Heart right ventricle (tissue), 16 donors: Measurements from ENCODE around the gene ZNF888. TPM values are rescaled to one million over a fixed set of nuclear protein-coding genes. Genes with fewer than 3 reads are reported as not detected.
"Not testable (repeated sequence)": the region's sequence is repeated elsewhere in the genome, so short reads cannot be mapped to it uniquely, and the experiment has no call there.

Experiments used
- ATAC-seq, 8 donors: fragments of 200-7000 bp; cut with Tn5 transposase; one replicate each; pipeline ENCODE4 v1.9.1; 2020; ENCODE audit warnings: mild to moderate bottlenecking in 8 of 8, moderate library complexity in 8 of 8, moderate number of reproducible peaks in 1 of 8
- DNase-seq, 2 donors: peaks; one replicate each; pipeline ENCODE4 v3.0.0-alpha.2; 2020
- H3K27ac ChIP-seq, 10 donors: fragments of 200-600 bp; sonication (generic) in 2 of 10; one replicate each; pipeline versions ENCODE4 v1.5.0 to v1.8.0; 2020 to 2022; ENCODE audit warnings: mild to moderate bottlenecking in 3 of 10
- H3K27me3 ChIP-seq, 7 donors: fragments of 200-600 bp; one replicate each; pipeline ENCODE4 v1.8.0; 2021 to 2022; ENCODE audit warnings: mild to moderate bottlenecking in 2 of 7
- H3K36me3 ChIP-seq, 9 donors: fragments of 200-600 bp; sonication (generic) in 1 of 9; one replicate each; pipeline versions ENCODE4 v1.5.0 to v1.8.0; 2020 to 2022; ENCODE audit warnings: mild to moderate bottlenecking in 2 of 9
- H3K4me1 ChIP-seq, 9 donors: fragments of 200-600 bp; sonication (generic) in 1 of 9; one replicate each; pipeline versions ENCODE4 v1.5.0 to v1.8.0; 2020 to 2022; ENCODE audit warnings: mild to moderate bottlenecking in 4 of 9
- H3K4me3 ChIP-seq, 10 donors: fragments of 200-600 bp; sonication (generic) in 2 of 10; one replicate each; pipeline versions ENCODE4 v1.5.0 to v1.8.0; 2020 to 2022; ENCODE audit warnings: mild to moderate bottlenecking in 7 of 10, moderate library complexity in 2 of 10
- H3K9me3 ChIP-seq, 11 donors: fragments of 200-600 bp in 10 of 11; sonication (generic) in 2 of 11; one replicate each; pipeline versions ENCODE4 v1.5.0 to v1.8.0; 2013 to 2022; ENCODE audit warnings: mild to moderate bottlenecking in 2 of 11, control low read depth in 1 of 11, moderate library complexity in 1 of 11
- WGBS, 2 donors: extraction: QIAGEN DNeasy Blood & Tissue Kit; methylation state at CpG; one replicate each; pipeline ENCODE4 v1.1.7; 2013; ENCODE audit warnings: inconsistent platforms in 1 of 2; 5-methylcytosine and 5-hydroxymethylcytosine counted together
- intact Hi-C, 10 donors: fragments of 100-400 bp; cut with DNase I; formaldehyde crosslinking; loops; one replicate each; pipeline versions ENCODE4 v1.11.1 to v1.14.2; 2022
- polyA plus RNA-seq, 2 donors: library from polyadenylated mRNA; stranded (reverse); fragments of 200-250 nt; gene quantifications; one replicate each; pipeline ENCODE4 v1.2.3, GENCODE V29; 2013
- total RNA-seq, 10 donors: library from RNA; stranded (reverse); fragmentation: NEBNext Ultra II Directional in 3 of 10; extraction: Animal tissue kit (Norgen Biotek cat#: 25700) in 3 of 10; gene quantifications; one replicate each; pipeline versions ENCODE4 v1.2.1 to v1.2.4, GENCODE V29; 2021 to 2023
- TF ChIP-seq, protein P1 (sequence below), 9 donors: fragments of 200-600 bp; sonication (generic) in 2 of 9; IDR thresholded peaks; one replicate each; pipeline versions ENCODE4 v1.5.0 to v1.8.0; 2021 to 2022; ENCODE audit warnings: antibody characterized with exemption in 9 of 9, mild to moderate bottlenecking in 5 of 9, moderate library complexity in 1 of 9
- donor health status: Arrhythmogenic right ventricular cardiomyopathy.
- donor health status: ischemic (EF 13 %, LVEDD 7.1; RV severe dilation, severe dysfunction).
- donor health status: healthy with polysubstance abuse.
- donor health status: DM: no; HTN: yes; CAD: no.
- donor health status: DM: no; HTN: no; CAD: no.
- donor health status: ischemic (EF 25% LVEDD 6.9; RV normal size, moderate dysfunction).
- donor health status: ischemic (EF 25% LVEDD 5.7; RV mildly dilated, moderate dysfunction).
- donor health status: healthy.
- donor health status: DM: yes; HTN: yes; CAD: no.
- donor health status: Ischemic cardiomyopathy.
- donor health status: ischemic (EF 35%, LVEDD 5.7; RV mildly dilated, moderate dysfunction).
- donor health status: nonischemic (EF 11% LVEDD 7.7; RV severe dilation, severe dysfunction).
- donor health status: DM: yes; HTN: yes; CAD: no.
- donor health status: PGD.
- donor health status: ischemic (EF 29% LVEDD 5.4; RV normal size, mild dysfunction).
- donor health status: nonischemic (EF 23%, LVEDD 6.1; RV moderate dilation, normal function).

The ZNF888 gene
- total and polyA plus RNA-seq, 12 donors: 0.70 to 2.3 (median 1.4) TPM

DNA sequence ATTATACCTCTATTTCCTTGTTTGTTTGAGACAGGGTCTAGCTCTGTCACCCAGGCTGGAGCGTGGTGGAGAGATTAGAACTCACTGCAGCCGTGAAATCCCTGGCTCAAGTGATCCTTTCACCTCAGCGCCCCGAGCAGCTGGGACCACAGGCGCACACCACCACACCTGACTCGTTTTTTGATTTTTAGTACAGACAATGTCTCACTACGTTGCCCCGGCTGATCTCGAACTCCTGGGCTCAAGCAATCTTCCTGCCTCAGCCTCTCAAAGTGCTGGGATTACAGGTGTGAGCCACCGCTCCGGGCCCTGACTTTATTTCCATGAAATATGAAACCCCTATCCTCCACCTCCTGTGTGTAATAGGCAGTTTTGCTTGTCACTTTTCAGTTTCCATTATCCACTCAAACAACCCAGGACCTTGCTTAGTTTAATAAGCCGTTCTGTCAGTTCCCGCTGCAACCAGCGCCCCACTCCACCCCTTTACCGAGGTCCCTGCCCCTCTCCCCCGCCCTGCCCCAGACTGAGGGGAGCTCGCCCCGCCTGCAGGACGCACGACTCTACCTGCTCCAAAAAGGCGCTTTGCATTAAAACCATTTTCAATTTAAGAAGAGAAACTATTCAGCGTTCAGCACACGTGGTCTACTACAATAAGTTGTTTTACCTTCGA lies 22.6 kb upstream of the ZNF888 start:
- Histone ChIP-seq H3K27me3 (no peaks in the 10 kb centered on the region), H3K27ac (peak overlapping the region in 1 of 10 donors; percentile 65), H3K36me3 (peaks cover 2 to 28% (median 13%) of the 10 kb centered on the region in 9 donors), H3K9me3 (peaks cover 0 to 54% (median 30%) of the 10 kb centered on the region in 11 donors), H3K4me3 (peak overlapping the region in 3 of 10 donors; percentile 14 to 41 (median 35)), H3K4me1 (peaks cover 0 to 17% (median 9%) of the 10 kb centered on the region in 9 donors)
- 47 to 64% methylated on average over 24 of the region's 24 CpGs for WGBS, 2 donors
- TF ChIP-seq, protein P1, sequence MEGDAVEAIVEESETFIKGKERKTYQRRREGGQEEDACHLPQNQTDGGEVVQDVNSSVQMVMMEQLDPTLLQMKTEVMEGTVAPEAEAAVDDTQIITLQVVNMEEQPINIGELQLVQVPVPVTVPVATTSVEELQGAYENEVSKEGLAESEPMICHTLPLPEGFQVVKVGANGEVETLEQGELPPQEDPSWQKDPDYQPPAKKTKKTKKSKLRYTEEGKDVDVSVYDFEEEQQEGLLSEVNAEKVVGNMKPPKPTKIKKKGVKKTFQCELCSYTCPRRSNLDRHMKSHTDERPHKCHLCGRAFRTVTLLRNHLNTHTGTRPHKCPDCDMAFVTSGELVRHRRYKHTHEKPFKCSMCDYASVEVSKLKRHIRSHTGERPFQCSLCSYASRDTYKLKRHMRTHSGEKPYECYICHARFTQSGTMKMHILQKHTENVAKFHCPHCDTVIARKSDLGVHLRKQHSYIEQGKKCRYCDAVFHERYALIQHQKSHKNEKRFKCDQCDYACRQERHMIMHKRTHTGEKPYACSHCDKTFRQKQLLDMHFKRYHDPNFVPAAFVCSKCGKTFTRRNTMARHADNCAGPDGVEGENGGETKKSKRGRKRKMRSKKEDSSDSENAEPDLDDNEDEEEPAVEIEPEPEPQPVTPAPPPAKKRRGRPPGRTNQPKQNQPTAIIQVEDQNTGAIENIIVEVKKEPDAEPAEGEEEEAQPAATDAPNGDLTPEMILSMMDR (IDR thresholded peaks at IDR 0.05): no peak
- no peak for ATAC-seq
- intact Hi-C loops: no loop called here
- DNase-seq: no peak

- Histone ChIP-seq H3K36me3 (peaks cover 0 to 20% (median 4%) of the 10 kb centered on the region in 9 donors), H3K4me1 (peaks cover 0 to 18% (median 9%) of the 10 kb centered on the region in 9 donors), H3K9me3 (peaks cover 0 to 45% (median 27%) of the 10 kb centered on the region in 11 donors), H3K27ac (peak overlapping the region in 1 of 10 donors; percentile 65)
- DNase-seq, H3K27me3 ChIP-seq, intact Hi-C loops, H3K4me3 ChIP-seq, ATAC-seq: not testable (repeated sequence)
- WGBS, 2 donors: 82 to 85% methylated on average over 17 of the region's 17 CpGs
Observed at GRCh38 chr19:52944703-52945493, 21.7 kb upstream of the ZNF888 start.

DNA sequence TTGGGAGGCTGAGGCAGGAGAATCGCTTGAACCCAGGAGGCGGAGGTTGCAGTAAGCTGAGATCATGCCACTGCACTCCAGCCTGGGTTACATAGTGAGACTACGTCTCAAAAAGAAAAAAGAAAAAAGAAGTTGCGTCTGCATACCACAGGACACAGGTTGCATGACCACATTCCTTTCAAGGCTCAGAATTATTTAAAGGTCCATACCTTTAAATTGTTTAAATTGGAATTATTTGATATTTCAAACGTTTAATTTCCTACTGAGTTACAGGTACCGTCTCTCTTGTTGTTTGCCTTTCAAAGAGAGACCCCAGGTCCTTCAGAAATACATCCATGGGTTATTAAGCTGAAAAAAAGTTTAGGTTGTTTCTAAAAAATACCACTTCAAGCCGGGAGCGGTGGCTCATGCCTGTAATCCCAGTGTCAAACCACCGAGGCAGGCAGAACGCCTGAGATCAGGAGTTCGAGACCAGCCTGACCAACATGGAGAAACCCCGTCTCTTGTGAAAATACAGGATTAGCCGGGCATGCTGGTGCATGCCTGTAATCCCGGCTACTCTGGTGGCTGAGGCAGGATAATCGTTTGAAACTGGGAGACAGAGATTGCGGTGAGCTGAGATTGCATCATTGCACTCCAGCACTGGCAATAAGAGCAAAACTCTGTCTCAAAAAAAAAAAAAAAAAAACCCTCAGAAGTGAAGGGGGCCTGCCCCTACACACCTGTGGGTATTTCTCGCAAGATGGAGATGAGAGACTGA lies 20.8 kb upstream of the ZNF888 start:
- DNase-seq: no peak
- no peak for ATAC-seq
- H3K9me3 ChIP-seq: peaks cover 0 to 36% (median 19%) of the 10 kb centered on the region in 11 donors
- intact Hi-C loops: loop anchor here in 2 of 10 donors (2.0 kb wide), 2 partner anchors 19 to 21 kb away; partner anchors contain the start of genes ZNF816 (in 1 of the 2) and ZNF888 (in 1 of the 2)
- no peak overlapping the region for H3K27ac ChIP-seq
- peaks cover 0 to 11% (median 0%) of the 10 kb centered on the region in 9 donors for H3K36me3 ChIP-seq
- TF ChIP-seq, protein P1 (IDR thresholded peaks at IDR 0.05): no peak
- no peak overlapping the region for H3K4me3 ChIP-seq
- peaks cover 0 to 25% (median 9%) of the 10 kb centered on the region in 9 donors for H3K4me1 ChIP-seq
- 76 to 86% methylated on average over 17 of the region's 17 CpGs for WGBS, 2 donors
- no peaks in the 10 kb centered on the region for H3K27me3 ChIP-seq

- H3K9me3 ChIP-seq: peaks cover 0 to 29% (median 11%) of the 10 kb centered on the region in 11 donors
- H3K36me3 ChIP-seq: peaks cover 0 to 4% (median 0%) of the 10 kb centered on the region in 9 donors
- 62 to 64% methylated on average over 29 of the region's 29 CpGs for WGBS, 2 donors
- H3K27ac ChIP-seq: peak overlapping the region in 9 of 10 donors; percentile 72 to 91 (median 85)
- ATAC-seq: no peak
- no peak for DNase-seq
- intact Hi-C loops: loop anchor here in 2 of 10 donors (2.0 kb wide), 2 partner anchors 19 to 21 kb away; partner anchors contain the start of genes ZNF816 (in 1 of the 2) and ZNF888 (in 1 of the 2)
- peak overlapping the region; percentile 40 to 91 (median 80) for H3K4me3 ChIP-seq
- peaks cover 0 to 27% (median 9%) of the 10 kb centered on the region in 9 donors for H3K4me1 ChIP-seq
- H3K27me3 ChIP-seq: no peaks in the 10 kb centered on the region
- TF ChIP-seq, protein P1 (IDR thresholded peaks at IDR 0.05): no peak
Observed at GRCh38 chr19:52943134-52943883, 20.1 kb upstream of the ZNF888 start.
